NT2/D1 (cell line): Measurements from ENCODE around the gene LDLRAD4.
"Not testable (repeated sequence)": the region's sequence is repeated elsewhere in the genome, so short reads cannot be mapped to it uniquely, and the experiment has no call there.

Experiments
- DNase-seq: peaks from one replicate; pipeline ENCODE4 v3.0.0-alpha.2; 2011; ENCODE audit warnings: low read depth, low spot score
- H3K27me3 ChIP-seq: 2 replicates; pipeline ENCODE4 v1.6.0; 2011; ENCODE audit warnings: mild to moderate bottlenecking; ENCODE audit not compliant: insufficient read length, insufficient read depth
- H3K36me3 ChIP-seq: 2 replicates; pipeline ENCODE4 v1.6.1; 2011; ENCODE audit warnings: mild to moderate bottlenecking, low read length, mixed read lengths; ENCODE audit not compliant: insufficient read depth, insufficient read length
- H3K4me1 ChIP-seq: 2 replicates; pipeline ENCODE4 v1.5.1; 2011; ENCODE audit not compliant: insufficient read depth, insufficient read length
- H3K4me3 ChIP-seq: 2 replicates; pipeline ENCODE4 v1.5.1; 2011; ENCODE audit warnings: low read depth; ENCODE audit not compliant: insufficient read length
- H3K9ac ChIP-seq: 2 replicates; pipeline ENCODE4 v1.6.0; 2011; ENCODE audit warnings: low read depth; ENCODE audit not compliant: insufficient read length
- H3K9me3 ChIP-seq: 2 replicates; pipeline ENCODE4 v1.5.1; 2011; ENCODE audit warnings: mild to moderate bottlenecking, low read length; ENCODE audit not compliant: insufficient read depth
- SUZ12 ChIP-seq: IDR thresholded peaks from 2 replicates; pipeline ENCODE4 v1.6.1; 2011; ENCODE audit not compliant: insufficient read length, insufficient read depth; ENCODE audit errors: extremely low read depth
- YY1 ChIP-seq: IDR thresholded peaks from 2 replicates; pipeline ENCODE4 v1.6.1; 2011; ENCODE audit not compliant: insufficient read length, insufficient read depth
- ZNF274 ChIP-seq: IDR thresholded peaks from 2 replicates; pipeline ENCODE4 v1.6.1; 2011; ENCODE audit warnings: mild to moderate bottlenecking, low read depth, low read length

Gene LDLRAD4

DNA sequence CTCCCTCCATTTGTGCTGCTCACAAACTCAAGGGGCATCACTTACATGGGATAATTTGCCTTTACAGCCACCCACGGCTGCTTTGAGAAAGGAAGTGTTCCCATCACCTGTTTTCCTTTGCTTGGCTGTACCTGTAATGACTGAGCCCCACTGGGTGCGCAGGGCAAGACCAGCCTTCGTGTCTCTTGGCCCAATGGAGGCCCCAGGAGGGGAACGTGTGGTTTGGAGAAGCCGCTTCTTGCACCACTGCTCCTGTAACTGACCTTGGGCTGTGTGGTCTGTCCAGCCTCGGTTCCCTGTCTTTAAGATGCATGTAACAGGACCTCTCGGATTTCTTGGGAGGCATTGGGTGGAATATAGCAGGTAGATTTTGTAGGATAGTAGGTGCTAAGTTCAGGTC is 41.1 kb downstream of the LDLRAD4 start:
- no peaks in the 10 kb centered on the region for H3K4me1 ChIP-seq
- no peak overlapping the region for H3K4me3 ChIP-seq
- no peak for DNase-seq
- H3K9me3 ChIP-seq: no peaks in the 10 kb centered on the region
- H3K27me3 ChIP-seq: no peaks in the 10 kb centered on the region
- H3K36me3 ChIP-seq: no peaks in the 10 kb centered on the region
- no peak overlapping the region for H3K9ac ChIP-seq
- TF ChIP-seq SUZ12 (no peak), ZNF274 (no peak), YY1 (no peak)

DNA sequence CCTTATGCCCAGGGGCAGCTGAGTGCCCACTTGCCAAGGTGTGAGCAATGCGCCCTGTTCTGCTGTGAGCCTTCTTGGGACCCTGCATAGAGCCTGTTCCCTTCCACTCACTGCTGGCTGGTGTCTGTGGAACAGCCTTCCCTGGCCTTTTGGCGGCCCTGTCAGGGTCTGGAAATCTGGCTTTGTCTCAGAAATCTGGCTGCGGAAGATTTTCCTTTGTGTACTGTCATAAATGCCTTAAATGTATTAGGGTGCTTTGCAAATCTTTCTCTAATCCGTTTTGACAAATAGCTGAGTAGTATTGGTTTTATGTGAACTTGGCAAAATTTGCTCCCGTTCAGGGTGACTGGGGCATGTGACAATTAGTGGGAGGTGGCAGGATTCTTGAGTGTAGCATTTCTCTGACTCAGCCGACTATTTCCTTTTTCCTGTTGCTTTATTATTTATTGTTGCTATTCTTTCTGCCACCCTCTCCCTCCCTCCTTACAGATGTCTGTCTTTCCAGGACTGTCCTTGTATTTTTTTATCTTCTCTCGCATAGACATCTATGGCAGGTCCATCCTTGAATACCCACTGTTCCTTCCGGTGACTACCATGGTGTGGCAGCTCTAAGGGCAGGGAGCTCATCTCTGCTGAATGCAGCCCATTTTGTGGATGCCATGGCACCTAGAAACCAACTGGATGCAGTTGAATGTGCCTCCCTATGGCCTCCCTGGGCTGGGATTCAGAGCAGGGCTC is 41.8 kb downstream of the LDLRAD4 start:
- no peak for TF ChIP-seq SUZ12
- no peak for TF ChIP-seq YY1
- no peak for TF ChIP-seq ZNF274
- no peak for DNase-seq
- H3K9me3 ChIP-seq: no peaks in the 10 kb centered on the region
- H3K4me1 ChIP-seq: peaks cover 1% of the 10 kb centered on the region
- H3K9ac ChIP-seq: no peak overlapping the region
- H3K27me3 ChIP-seq: no peaks in the 10 kb centered on the region
- no peak overlapping the region for H3K4me3 ChIP-seq
- H3K36me3 ChIP-seq: no peaks in the 10 kb centered on the region

DNA sequence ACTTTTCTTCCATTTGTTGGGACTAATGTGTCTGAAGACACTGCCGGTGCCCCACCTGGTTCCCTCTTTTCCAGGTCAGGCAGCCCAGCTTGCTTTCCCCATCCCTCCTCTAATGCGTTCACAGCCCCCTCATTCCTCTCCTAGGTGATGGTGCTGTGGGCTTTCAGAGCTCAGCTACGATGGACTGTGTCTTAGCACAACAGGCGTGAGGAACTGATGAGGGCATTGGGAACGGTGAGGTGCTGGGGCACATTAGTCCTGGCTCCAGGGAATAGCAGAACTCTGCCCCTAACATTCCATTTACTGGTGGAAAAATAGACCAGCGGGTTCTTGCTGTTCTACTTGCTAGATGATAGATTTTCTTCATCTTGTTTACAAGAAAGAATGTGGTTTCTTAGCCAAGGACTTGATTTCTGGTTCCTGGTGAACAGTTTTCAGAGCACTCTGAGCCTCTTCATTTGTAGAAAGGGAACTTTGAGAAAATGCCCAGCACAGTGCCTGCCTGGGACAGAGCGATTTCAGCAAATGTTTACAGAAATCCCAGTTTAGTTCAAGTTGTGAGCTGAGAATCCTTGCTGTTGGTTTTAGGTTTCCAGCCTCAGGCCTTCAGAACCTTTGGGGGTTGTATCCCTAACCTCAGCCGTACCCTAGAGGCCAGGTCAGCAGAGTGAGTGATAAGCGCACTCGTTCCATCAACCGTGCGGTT is 42.5 kb downstream of the LDLRAD4 start:
- Histone ChIP-seq H3K9ac (no peak overlapping the region), H3K36me3 (no peaks in the 10 kb centered on the region), H3K4me3 (no peak overlapping the region), H3K27me3 (no peaks in the 10 kb centered on the region), H3K4me1 (peaks cover 3% of the 10 kb centered on the region), H3K9me3 (no peaks in the 10 kb centered on the region)
- no peak for DNase-seq
- TF ChIP-seq SUZ12 (no peak), ZNF274 (no peak), YY1 (no peak)

DNA sequence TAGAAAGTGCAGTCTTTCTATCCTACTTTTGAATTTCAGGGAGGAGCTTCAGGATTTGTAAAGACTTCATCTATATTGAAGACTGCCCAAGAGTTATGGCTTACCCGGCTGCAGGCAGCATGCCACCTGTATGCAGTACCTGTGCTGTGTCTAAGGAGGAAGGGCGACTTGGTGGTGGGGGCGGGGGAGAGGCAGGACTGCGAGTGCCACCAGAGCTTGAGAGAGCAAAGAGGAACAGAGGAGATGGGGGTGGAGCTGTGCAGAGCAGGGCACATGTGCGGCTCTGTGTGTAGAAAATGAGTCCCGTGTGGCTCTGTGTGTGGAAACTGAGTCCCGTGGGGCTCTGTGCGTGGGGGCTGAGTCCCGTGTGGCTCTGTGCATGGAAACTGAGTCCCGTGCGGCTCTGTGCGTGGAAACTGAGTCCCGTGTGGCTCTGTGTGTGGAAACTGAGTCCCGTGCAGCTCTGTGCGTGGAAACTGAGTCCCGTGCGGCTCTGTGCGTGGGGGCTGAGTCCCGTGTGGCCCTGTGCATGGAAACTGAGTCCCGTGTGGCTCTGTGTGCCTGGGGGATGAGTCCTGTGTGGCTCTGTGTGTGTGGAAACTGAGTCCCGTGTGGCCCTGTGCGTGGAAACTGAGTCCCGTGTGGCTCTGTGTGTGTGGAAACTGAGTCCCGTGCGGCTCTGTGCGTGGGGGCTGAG is 43.2 kb downstream of the LDLRAD4 start:
- DNase-seq: no peak
- H3K9me3 ChIP-seq: no peaks in the 10 kb centered on the region
- no peak for TF ChIP-seq YY1
- TF ChIP-seq ZNF274: no peak
- no peak for TF ChIP-seq SUZ12
- no peak overlapping the region for H3K4me3 ChIP-seq
- H3K36me3 ChIP-seq: no peaks in the 10 kb centered on the region
- H3K27me3 ChIP-seq: no peaks in the 10 kb centered on the region
- peaks cover 5% of the 10 kb centered on the region for H3K4me1 ChIP-seq
- H3K9ac ChIP-seq: no peak overlapping the region

DNA sequence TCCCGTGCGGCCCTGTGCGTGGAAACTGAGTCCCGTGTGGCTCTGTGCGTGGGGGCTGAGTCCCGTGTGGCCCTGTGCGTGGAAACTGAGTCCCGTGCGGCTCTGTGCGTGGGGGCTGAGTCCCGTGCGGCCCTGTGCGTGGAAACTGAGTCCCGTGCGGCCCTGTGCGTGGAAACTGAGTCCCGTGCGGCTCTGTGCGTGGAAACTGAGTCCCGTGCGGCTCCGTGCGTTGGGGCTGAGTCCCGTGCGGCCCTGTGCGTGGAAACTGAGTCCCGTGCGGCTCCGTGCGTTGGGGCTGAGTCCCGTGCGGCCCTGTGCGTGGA is 43.8 kb downstream of the LDLRAD4 start:
- not testable (repeated sequence) for H3K36me3 ChIP-seq, DNase-seq, H3K9me3 ChIP-seq, H3K9ac ChIP-seq, H3K4me1 ChIP-seq, H3K27me3 ChIP-seq, H3K4me3 ChIP-seq

DNA sequence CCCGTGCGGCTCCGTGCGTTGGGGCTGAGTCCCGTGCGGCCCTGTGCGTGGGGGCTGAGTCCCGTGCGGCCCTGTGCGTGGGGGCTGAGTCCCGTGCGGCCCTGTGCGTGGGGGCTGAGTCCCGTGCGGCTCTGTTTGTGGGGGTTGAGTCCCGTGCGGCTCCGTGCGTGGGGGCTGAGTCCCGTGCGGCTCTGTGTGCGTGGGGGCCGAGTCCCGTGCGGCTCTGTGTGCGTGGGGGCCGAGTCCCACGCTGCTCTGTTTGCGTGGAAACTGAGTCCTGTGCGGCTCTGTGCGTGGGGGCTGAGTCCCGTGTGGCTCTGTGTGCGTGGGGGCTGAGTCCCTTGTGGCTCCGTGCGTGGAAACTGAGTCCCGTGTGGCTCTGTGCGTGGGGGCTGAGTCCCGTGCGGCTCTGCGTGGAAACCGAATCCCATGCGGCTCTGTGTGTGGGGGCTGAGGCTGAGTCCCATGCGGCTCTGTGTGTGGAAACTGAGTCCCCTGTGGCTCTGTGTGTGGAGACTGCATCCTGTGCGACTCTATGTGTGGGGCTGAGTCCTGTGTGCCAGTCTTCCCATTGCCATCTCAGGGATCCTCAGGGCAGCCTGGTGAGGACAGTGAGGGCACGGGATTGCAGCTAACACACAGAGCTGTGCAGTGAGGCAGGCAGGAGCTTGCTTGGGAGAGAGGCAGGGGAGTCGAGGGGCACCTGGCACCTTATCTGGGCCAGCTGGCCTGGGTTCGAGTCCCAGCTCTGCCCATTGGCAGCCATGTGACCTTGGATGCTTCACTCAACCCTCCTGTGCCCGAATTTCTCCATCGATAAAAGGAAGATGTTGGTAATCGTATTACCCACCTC is 44.5 kb downstream of the LDLRAD4 start:
- no peaks in the 10 kb centered on the region for H3K27me3 ChIP-seq

More for the DNA sequence above, 44.5 kb downstream of the LDLRAD4 start:
- TF ChIP-seq ZNF274 (no peak), SUZ12 (no peak), YY1 (no peak)
- H3K4me3 ChIP-seq: no peak overlapping the region
- H3K36me3 ChIP-seq: no peaks in the 10 kb centered on the region
- H3K4me1 ChIP-seq: peaks cover 5% of the 10 kb centered on the region
- no peaks in the 10 kb centered on the region for H3K9me3 ChIP-seq
- H3K9ac ChIP-seq: no peak overlapping the region
- DNase-seq: no peak
